Activated naive CD4-positive, alpha-beta T cell treated with Interleukin-2 at 50 U/mL for 16 hours (primary cell): Measurements from ENCODE around the gene TUBA3E.
"Not testable (repeated sequence)": the region's sequence is repeated elsewhere in the genome, so short reads cannot be mapped to it uniquely, and the experiment has no call there.

Source experiments
- DNase-seq: peaks from one replicate; pipeline ENCODE4 v3.0.0-alpha.2; 2020

Gene TUBA3E

DNA sequence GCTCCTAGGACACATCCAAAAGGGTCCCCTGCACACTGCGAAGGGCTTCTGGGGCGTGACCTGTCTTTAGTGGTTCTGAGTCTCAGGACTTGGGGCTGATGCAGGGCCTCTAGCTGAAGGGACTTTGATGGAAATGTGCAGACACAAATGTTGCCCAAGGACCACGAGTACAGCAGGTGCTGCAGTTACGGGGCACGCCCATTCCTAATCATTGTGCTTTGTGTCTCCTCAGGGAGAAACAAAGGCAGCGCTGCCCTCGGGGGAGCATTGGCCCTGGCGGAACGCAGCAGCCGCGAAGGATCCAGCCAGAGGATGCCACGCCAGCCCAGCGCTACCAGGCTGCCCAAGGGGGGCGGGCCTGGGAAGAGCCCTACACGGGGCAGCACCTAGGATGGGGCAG, 8.0 kb downstream of the TUBA3E start:
- DNase-seq, result no peak

- DNase-seq, result not testable (repeated sequence)
These were observed 9.3 kb downstream of the TUBA3E start for GRCh38 chr2:130188958-130189357.

- not testable (repeated sequence) for DNase-seq
These were observed 10.1 kb downstream of the TUBA3E start for GRCh38 chr2:130187859-130188792.

DNA sequence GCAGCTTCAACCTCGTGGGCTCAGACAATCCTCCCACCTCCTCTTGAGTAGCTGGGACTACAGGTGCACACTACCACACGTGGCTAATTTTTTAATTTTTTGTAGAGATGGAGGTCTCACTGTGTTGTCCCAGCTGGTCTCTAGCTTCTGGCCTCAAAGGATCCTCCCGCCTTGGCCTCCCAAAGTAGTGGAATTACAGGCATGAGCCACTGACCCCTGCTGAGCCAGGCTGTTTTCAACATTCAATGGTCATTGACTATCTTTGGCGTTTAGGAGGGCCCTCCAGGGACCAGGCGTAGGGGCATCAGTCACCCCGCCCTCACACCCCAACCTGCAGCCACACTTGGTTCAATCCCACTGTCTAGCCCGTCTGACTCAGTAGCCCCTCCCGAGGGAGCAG, 11.0 kb downstream of the TUBA3E start:
- no peak for DNase-seq

- DNase-seq, result no peak
These were observed 11.8 kb downstream of the TUBA3E start for GRCh38 chr2:130186391-130186790.

- no peak for DNase-seq
These were observed 12.3 kb downstream of the TUBA3E start for GRCh38 chr2:130185896-130186295.

GRCh38 chr2:130185436-130185835, 12.8 kb downstream of the TUBA3E start:
- DNase-seq, result no peak

- DNase-seq, result no peak
These were observed 14.5 kb downstream of the TUBA3E start for GRCh38 chr2:130183512-130184373.

DNA sequence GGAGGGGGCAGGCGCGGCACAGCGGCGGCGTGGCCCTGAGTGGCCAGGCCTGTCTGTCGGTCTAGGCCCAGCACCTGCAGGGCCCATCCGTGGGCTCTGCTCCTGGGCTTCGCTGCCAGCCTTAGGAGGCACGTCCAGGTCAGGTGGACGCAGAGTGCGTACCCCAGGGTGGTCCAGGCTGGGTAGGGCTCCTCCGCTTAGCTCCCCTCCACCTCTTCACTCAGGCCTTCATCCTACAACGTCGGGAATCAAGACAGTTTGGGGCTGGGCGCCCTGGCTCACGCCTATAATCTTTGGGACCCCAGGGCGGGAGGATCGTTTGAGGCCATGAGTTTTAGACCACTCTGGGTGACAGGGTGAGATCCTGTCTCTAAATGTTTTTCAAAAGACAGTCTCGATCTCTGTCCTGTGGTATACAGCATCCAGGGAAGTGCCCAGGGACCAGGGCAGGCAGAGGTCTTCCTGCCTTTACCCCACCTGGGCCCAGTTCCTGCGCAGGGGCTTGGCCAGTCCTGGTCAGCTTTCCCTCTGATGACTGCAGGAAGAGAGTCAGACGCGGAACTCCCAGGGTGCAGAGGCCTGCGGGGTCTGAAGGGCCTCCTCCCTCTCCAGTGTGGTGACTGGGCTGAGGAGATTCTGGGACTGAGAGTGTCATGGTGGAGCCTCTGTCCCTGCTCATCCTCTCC, 15.3 kb downstream of the TUBA3E start:
- peak; percentile 9 for DNase-seq

DNA sequence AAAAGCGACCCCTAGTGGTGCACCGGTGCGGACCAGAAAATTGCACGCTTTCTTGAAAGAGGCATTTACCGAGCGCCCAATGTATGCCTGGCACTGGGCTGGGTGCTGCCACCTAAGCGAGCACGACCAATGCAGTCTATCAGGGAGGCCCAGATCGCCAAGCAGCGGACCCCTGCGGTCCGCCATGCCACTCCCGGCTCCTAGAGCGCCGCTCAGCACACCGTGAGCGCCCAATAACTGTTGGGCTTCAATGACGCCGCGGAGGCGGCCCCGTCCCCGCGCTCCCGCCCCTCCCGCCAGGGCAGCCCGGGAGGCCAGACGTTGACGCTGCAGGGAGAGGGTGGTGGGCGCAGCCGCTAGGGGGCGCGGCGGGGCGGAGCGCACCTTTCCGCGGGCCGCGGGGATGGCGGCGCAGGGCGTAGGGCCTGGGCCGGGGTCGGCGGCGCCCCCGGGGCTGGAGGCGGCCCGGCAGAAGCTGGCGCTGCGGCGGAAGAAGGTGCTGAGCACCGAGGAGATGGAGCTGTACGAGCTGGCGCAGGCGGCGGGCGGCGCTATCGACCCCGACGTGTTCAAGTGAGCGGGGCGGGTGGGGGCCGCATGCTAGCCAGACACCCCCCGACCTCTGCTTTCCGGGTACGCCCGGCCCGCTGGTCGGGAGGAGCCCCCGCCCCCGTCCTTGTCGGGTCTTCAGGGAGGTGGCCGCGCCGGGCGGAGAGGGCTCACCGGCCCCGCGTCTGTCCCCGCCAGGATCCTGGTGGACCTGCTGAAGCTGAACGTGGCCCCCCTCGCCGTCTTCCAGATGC, 16.2 kb downstream of the TUBA3E start, which contains the start of gene MZT2B:
Gene MZT2B, plus strand, starts transcription at position 383 of the 803 bp plus-strand sequence. Its CDS starts 21 bp downstream, at position 404.
- peak; percentile 92 for DNase-seq

DNA sequence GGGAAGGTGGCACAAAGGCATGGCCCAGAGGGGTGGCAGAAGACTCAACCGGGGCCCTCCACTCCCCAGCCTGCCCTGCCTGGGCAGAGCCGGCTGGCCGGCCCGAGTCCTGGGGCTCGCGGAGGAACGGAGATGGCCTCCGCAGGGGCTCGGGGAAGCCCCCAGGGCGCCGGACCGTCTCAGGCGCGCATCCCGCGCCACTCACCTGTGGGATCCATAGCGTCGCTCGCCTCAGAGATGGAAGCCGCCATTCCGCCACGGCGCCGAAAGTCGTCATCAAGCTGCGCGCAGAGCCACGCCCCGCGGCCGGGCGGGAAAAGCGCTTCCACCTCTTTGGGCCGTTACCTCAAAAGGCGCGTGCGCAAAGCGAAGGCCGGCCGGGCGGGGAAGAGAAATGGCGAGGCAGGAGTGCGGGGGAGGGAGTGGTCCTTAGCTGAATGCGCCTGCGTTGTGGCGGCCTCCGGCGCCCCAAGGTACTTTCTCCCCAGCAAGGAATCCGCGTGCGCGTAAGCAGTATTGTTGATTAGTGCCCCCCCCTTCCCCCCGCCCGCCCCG, 16.8 kb downstream of the TUBA3E start, which contains the start of gene SMPD4:
Gene SMPD4, minus strand, starts transcription at position 278 of the 555 bp plus-strand sequence. CDS start 5,010 bp downstream, outside the sequence.
- DNase-seq, result peak; percentile 98

GRCh38 chr2:130180404-130181324, 17.6 kb downstream of the TUBA3E start:
- DNase-seq, result not testable (repeated sequence)

GRCh38 chr2:130174866-130175265, 23.4 kb downstream of the TUBA3E start:
- not testable (repeated sequence) for DNase-seq

- no peak for DNase-seq
These were observed 28.3 kb downstream of the TUBA3E start for GRCh38 chr2:130169896-130170295.

DNA sequence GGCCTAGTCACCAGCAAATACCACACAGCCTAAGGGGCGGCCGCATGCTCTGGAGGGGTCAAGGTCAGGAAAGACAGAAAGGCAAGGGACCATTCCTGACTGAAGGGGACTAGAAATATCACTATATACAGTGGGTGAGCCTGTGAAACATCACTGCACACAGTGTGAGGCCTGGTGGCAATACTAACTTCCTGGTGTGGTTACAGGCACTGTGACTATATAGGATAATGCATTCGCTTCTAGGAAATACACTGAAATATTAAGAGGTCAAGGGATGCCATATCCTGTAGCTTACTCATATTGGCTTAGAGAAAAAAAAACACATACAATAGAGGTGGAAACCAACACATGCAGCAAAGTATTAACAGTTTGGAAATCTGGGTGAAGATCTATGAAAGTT, 29.1 kb downstream of the TUBA3E start:
- DNase-seq, result not testable (repeated sequence)

GRCh38 chr2:130166611-130167010, 31.6 kb downstream of the TUBA3E start:
- DNase-seq, result not testable (repeated sequence)

DNA sequence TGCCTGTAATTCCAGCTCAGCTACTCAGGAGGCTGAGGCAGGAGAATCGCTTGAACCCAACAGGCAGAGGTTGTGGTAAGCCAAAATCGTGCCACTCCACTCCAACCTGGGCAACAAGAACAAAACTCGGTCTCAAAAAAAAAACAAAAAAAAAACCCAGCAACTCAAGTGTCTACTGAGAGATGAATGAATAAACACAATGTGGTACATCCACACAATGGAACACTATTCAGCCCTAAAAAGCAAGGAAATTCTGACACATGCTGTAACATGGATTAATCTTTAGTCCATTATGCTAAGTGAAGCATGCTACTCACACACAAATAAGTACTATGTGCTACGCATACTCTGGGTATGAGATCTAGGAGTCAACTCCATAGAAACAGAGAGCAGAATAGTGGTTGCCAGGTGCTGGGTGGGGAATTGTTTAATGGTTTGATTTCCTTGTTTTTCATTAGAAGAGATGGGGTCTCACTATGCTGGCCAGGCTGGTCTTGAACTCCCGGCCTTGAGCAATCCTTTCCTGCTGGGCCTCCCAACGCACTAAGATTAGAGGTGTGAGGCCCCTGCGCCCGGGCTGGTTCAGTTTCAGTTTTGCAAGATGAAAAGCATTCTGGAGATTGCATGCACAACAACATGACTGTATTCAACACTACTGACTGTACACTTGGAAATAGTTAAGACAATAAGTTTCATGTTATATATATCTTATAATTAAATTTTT, 32.8 kb downstream of the TUBA3E start:
- DNase-seq, result no peak

- no peak for DNase-seq
These were observed 35.3 kb downstream of the TUBA3E start for GRCh38 chr2:130162968-130163367.

DNA sequence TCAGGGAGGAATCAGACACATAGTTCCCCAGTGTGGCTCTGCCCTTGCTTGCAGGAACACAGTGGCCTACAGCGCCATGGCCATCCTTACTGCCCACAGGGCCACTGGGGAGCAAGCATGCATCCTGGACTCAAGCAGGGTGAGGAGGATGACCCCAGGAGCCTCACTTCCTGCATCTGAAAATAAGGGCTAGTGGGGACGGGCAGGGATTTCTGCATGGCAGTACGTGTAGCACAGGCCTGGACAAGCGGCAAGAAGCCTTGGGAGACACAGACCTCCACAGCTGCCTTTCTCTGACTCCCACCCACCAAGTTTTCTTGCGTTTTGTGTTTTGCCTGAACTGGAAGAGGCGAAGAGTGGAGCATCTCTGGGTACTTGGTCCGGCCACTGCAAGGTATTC, 35.8 kb downstream of the TUBA3E start:
- not testable (repeated sequence) for DNase-seq
